Testis (tissue), 3 donors: ENCODE results near the gene MSH6. TPM values are rescaled to one million over a fixed set of nuclear protein-coding genes. Genes with fewer than 3 reads are reported as not detected.

Experiments
- DNase-seq: peaks from one replicate; pipeline ENCODE4 v3.0.0-alpha.2; 2019
- H3K27ac ChIP-seq, 2 donors: fragments of 200-600 bp; sonication (generic); one replicate each; pipeline ENCODE4 v1.5.1; 2019
- H3K27me3 ChIP-seq: fragments of 200-600 bp; sonication (generic); one replicate; pipeline ENCODE4 v1.5.1; 2019
- H3K36me3 ChIP-seq: fragments of 200-600 bp; sonication (generic); one replicate; pipeline ENCODE4 v1.5.1; 2017; ENCODE audit warnings: low read depth; ENCODE audit errors: missing control alignments
- H3K4me1 ChIP-seq: fragments of 200-600 bp; sonication (generic); one replicate; pipeline ENCODE4 v1.5.1; 2019
- H3K4me3 ChIP-seq, 2 donors: fragments of 200-600 bp; sonication (generic); one replicate each; pipeline ENCODE4 v1.5.1; 2017 to 2019
- H3K9me3 ChIP-seq: fragments of 200-600 bp; sonication (generic); one replicate; pipeline ENCODE4 v1.5.1; 2017
- POLR2A ChIP-seq: fragments of 450-650 bp; IDR thresholded peaks from one replicate; pipeline ENCODE4 v1.6.1; 2017; ENCODE audit warnings: antibody characterized with exemption, mild to moderate bottlenecking, moderate library complexity
- WGBS, 2 donors: methylation state at CpG; one replicate each; pipeline ENCODE4 v1.1.5; 2018; 5-methylcytosine and 5-hydroxymethylcytosine counted together
- intact Hi-C: fragments of 100-400 bp; cut with DNase I; formaldehyde crosslinking; loops from one replicate; pipeline ENCODE4 v1.15.1; 2023; ENCODE audit warnings: low total_unique reads
- polyA plus RNA-seq: library from polyadenylated mRNA; stranded (reverse); fragments of 350-450 nt; fragmentation: Illumina TruSeq; extraction: RNeasy Lipid Tissue Mini Kit (QIAGEN cat#74804); gene quantifications from one replicate; pipeline ENCODE4 v1.2.3, GENCODE V29; 2014; ENCODE audit warnings: low read depth, low replicate concordance; ENCODE audit not compliant: insufficient read depth
- total RNA-seq, 2 donors: library from RNA; depleted of rRNA; stranded (reverse); fragments of >200 nt; gene quantifications; one replicate each; pipeline ENCODE4 v1.2.3, GENCODE V29; 2016
- TF ChIP-seq, protein P1 (sequence below), 3 experiments: fragments of 450-650 bp in 2 of 3; fragments of 200-600 bp in 1 of 3; sonication (generic) in 1 of 3; IDR thresholded peaks; one replicate each; pipeline ENCODE4 v1.5.1; 2016 to 2019; ENCODE audit warnings: antibody characterized with exemption in 3 of 3, mild to moderate bottlenecking in 2 of 3, moderate library complexity in 1 of 3

Gene MSH6
- total and polyA plus RNA-seq, 3 donors from 2014 or later, result 84.9 to 136 (median 107) TPM

DNA sequence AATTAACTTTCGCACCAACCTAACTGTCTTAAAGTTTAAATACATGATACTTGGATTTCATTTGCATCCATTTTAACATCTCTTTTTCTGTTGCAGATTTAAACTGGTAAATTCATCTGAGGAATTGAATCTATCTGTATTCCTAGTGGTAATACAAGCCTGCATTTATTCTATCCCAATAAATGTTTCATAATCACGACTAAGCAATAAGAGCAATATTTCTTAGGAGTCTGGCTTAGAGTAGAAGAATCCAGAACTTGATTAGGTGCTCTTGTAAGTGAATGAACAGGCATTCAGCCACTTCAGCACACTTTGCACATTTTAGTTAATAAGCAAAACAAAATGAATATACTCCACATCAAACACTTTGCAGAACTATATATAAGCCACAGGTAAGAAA, 27.0 kb downstream of the MSH6 start:
- H3K27me3 ChIP-seq, result no peaks in the 10 kb centered on the region
- no peak overlapping the region for H3K27ac ChIP-seq
- WGBS, 2 donors, result 76 to 85% methylated on average over 2 of the region's 2 CpGs
- no peaks in the 10 kb centered on the region for H3K36me3 ChIP-seq
- H3K4me1 ChIP-seq, result no peaks in the 10 kb centered on the region
- no peak for TF ChIP-seq POLR2A
- TF ChIP-seq, protein P1, sequence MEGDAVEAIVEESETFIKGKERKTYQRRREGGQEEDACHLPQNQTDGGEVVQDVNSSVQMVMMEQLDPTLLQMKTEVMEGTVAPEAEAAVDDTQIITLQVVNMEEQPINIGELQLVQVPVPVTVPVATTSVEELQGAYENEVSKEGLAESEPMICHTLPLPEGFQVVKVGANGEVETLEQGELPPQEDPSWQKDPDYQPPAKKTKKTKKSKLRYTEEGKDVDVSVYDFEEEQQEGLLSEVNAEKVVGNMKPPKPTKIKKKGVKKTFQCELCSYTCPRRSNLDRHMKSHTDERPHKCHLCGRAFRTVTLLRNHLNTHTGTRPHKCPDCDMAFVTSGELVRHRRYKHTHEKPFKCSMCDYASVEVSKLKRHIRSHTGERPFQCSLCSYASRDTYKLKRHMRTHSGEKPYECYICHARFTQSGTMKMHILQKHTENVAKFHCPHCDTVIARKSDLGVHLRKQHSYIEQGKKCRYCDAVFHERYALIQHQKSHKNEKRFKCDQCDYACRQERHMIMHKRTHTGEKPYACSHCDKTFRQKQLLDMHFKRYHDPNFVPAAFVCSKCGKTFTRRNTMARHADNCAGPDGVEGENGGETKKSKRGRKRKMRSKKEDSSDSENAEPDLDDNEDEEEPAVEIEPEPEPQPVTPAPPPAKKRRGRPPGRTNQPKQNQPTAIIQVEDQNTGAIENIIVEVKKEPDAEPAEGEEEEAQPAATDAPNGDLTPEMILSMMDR (IDR thresholded peaks at IDR 0.05), result no peak
- no peak for DNase-seq
- intact Hi-C loops, result no loop called here
- no peaks in the 10 kb centered on the region for H3K9me3 ChIP-seq
- H3K4me3 ChIP-seq, result no peak overlapping the region

DNA sequence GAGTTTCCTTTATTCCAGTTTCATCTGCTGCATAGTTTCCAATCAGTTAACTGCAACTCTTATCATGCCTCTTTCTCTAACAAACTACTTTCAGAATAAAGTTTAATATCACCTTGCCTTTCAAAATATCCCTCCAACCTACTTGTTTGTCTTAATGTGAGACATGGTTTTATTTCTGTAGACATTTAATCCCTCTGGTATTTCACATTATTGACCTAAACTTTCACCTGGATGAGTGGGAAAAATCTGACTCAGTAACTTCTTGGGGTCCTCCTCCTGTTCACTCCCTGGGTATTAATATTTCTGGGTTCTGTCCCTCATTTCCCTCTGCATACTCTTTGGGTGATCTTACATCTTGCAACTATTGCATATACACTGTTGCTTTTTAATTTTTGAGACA, 27.9 kb downstream of the MSH6 start:
- Histone ChIP-seq H3K27ac (no peak overlapping the region), H3K4me3 (no peak overlapping the region), H3K36me3 (no peaks in the 10 kb centered on the region), H3K27me3 (no peaks in the 10 kb centered on the region), H3K9me3 (no peaks in the 10 kb centered on the region), H3K4me1 (no peaks in the 10 kb centered on the region)
- TF ChIP-seq POLR2A, result no peak
- TF ChIP-seq, protein P1 (IDR thresholded peaks at IDR 0.05), result no peak
- intact Hi-C loops, result no loop called here
- DNase-seq, result no peak

DNA sequence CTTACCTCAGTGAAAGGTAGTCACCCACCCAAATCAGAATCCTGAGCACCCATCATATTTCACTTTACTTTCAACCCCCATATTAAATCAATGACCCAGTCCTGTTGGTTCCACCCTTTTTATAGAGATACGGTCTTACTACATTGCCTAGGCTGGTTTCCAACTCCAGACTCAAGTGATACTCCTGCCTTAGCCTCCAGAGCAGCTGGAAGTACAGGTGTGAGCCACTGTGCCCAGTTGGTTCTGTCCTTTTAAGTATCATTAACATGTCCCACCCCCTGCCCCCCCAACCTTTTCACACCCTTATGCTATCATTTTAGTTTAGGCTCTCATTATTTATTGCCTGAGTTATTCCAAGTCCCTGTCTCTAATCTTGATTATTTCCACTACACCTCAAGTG, 28.7 kb downstream of the MSH6 start:
- Histone ChIP-seq H3K4me1 (no peaks in the 10 kb centered on the region), H3K27me3 (no peaks in the 10 kb centered on the region), H3K36me3 (no peaks in the 10 kb centered on the region), H3K27ac (no peak overlapping the region), H3K9me3 (no peaks in the 10 kb centered on the region), H3K4me3 (no peak overlapping the region)
- WGBS, 2 donors, result 64 to 75% methylated on average over 1 of the region's 1 CpG
- DNase-seq, result no peak
- TF ChIP-seq POLR2A, result no peak
- TF ChIP-seq, protein P1 (IDR thresholded peaks at IDR 0.05), result no peak
- intact Hi-C loops, result no loop called here

DNA sequence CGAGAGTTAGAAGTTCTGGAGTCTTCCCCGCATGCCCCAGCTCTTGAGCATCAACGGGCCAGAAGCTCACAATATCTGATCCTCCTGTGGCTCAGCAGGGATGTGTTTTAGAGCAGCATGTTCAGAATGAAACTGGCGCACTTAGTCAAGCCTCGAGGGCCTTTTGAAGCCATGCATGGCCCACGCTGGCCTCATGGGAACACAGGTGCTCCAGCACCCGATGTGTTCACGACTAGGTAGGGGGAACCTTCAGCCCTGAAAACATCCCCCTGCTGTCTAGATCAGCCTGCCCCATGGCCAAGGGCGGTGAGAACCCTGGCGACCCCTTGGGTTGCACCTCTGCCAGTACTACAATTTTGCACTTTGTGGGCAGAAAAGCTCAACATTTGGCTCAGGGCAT, 32.8 kb downstream of the MSH6 start:
- H3K4me1 ChIP-seq, result no peaks in the 10 kb centered on the region
- no peak overlapping the region for H3K4me3 ChIP-seq
- 96% methylated on average over 10 of the region's 10 CpGs for WGBS, 2 donors
- no peaks in the 10 kb centered on the region for H3K9me3 ChIP-seq
- no peaks in the 10 kb centered on the region for H3K27me3 ChIP-seq
- intact Hi-C loops, result no loop called here
- DNase-seq, result no peak
- H3K27ac ChIP-seq, result no peak overlapping the region
- H3K36me3 ChIP-seq, result no peaks in the 10 kb centered on the region
- TF ChIP-seq POLR2A, result no peak
- TF ChIP-seq, protein P1 (IDR thresholded peaks at IDR 0.05), result no peak

DNA sequence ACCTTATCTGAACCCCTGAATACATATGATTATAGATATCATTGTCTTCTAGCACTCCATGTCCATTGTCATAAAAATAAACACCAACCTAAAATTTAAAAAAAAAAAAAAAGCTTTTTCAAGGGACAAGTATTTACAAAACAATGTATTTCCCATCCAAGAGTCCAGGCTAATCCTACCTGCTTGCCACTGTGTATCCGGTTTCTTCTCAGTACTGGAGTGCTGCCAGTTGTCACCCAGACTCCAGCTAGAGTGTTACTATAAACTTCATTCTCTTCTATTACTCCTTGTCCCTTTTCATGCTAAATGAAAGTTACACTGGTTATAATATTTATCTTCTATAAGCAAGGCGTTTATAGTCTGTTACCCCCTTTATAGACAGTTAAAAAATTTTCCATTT, 35.8 kb downstream of the MSH6 start:
- no peaks in the 10 kb centered on the region for H3K36me3 ChIP-seq
- no peak for DNase-seq
- WGBS, 2 donors, result 60 to 76% methylated on average over 2 of the region's 2 CpGs
- H3K27me3 ChIP-seq, result no peaks in the 10 kb centered on the region
- intact Hi-C loops, result no loop called here
- no peaks in the 10 kb centered on the region for H3K9me3 ChIP-seq
- H3K27ac ChIP-seq, result no peak overlapping the region
- TF ChIP-seq, protein P1 (IDR thresholded peaks at IDR 0.05), result no peak
- TF ChIP-seq POLR2A, result no peak
- H3K4me3 ChIP-seq, result no peak overlapping the region
- no peaks in the 10 kb centered on the region for H3K4me1 ChIP-seq
